Panc1 (cell line): ENCODE data around the gene OLFML1. TPM values are rescaled to one million over a fixed set of nuclear protein-coding genes. Genes with fewer than 3 reads are reported as not detected.
A peak's percentile ranks its signal among the peaks of the same experiment; 100 is the strongest.

Experiments
- ATAC-seq: fragments of 200-7000 bp; cut with Tn5 transposase; 2 replicates; pipeline ENCODE4 v1.9.1; 2020; ENCODE audit warnings: mild to moderate bottlenecking, moderate library complexity
- BruUV-seq: library from RNA; stranded (reverse); fragments of 400-500 nt; replicated peaks from 2 replicates; lab custom pipeline; 2021; lab: Mats Ljungman, UMichigan
- CTCF ChIA-PET: fragments of 300-600 bp; sonication (Branson Sonifier 250); formaldehyde crosslinking; loops from one replicate; lab custom pipeline; 2022; ENCODE audit warnings: antibody characterized with exemption; lab: Charles Lee
- POLR2A ChIA-PET: fragments of 300-600 bp; sonication (Branson Sonifier 250); formaldehyde crosslinking; loops from one replicate; lab custom pipeline; 2022; ENCODE audit warnings: antibody characterized with exemption; lab: Charles Lee
- DNase-seq: peaks from one replicate; pipeline ENCODE4 v3.0.0-alpha.2; 2010; ENCODE audit warnings: low read depth, low spot score
- H3K27ac ChIP-seq: 2 replicates; pipeline ENCODE4 v1.5.1; 2011; ENCODE audit warnings: mild to moderate bottlenecking, low read length, inconsistent platforms
- H3K27me3 ChIP-seq: fragments of 200-500 bp; sonication (Bioruptor generic); 2 replicates; pipeline ENCODE4 v1.6.0; 2014; ENCODE audit warnings: low read length, inconsistent platforms; ENCODE audit not compliant: control insufficient read depth, insufficient read depth
- H3K36me3 ChIP-seq: fragments of 200-500 bp; sonication (Bioruptor generic); 2 replicates; pipeline ENCODE4 v1.5.1; 2014; ENCODE audit warnings: inconsistent platforms, mild to moderate bottlenecking, low read length, moderate library complexity; ENCODE audit not compliant: control insufficient read depth, insufficient read depth
- H3K4me1 ChIP-seq: 2 replicates; pipeline ENCODE4 v1.5.1; 2011; ENCODE audit warnings: inconsistent platforms, mild to moderate bottlenecking, low read length, moderate library complexity; ENCODE audit not compliant: control insufficient read depth, insufficient read depth
- H3K4me3 ChIP-seq, 2 experiments: 2 replicates each; pipeline ENCODE4 v1.5.1; 2011 to 2012; ENCODE audit warnings: low read depth in 2 of 2, low read length in 2 of 2, mild to moderate bottlenecking in 2 of 2, inconsistent platforms in 1 of 2, moderate library complexity in 1 of 2
- H3K9me3 ChIP-seq: fragments of 200-500 bp; sonication (Bioruptor generic); 2 replicates; pipeline ENCODE4 v1.5.1; 2014; ENCODE audit warnings: low read depth, mild to moderate bottlenecking, inconsistent platforms, low read length, moderate library complexity; ENCODE audit not compliant: control insufficient read depth, insufficient read depth
- POLR2AphosphoS5 ChIP-seq: IDR thresholded peaks from 2 replicates; pipeline ENCODE4 v1.6.1; 2012; ENCODE audit warnings: mild to moderate bottlenecking, low read depth, low read length, moderate library complexity
- SIN3A ChIP-seq: IDR thresholded peaks from 2 replicates; pipeline ENCODE4 v1.6.1; 2012; ENCODE audit warnings: low read depth, mild to moderate bottlenecking, low read length, moderate library complexity, borderline replicate concordance; ENCODE audit not compliant: insufficient read depth
- TCF7L2 ChIP-seq: IDR thresholded peaks from 2 replicates; pipeline ENCODE4 v1.6.1; 2011; ENCODE audit warnings: mild to moderate bottlenecking, low read depth, low read length, inconsistent platforms
- in situ Hi-C: cut with HindIII; loops from 2 replicates; pipeline ENCODE4 v1.10.0; 2016; ENCODE audit warnings: low sequenced_read_pairs, low pct_unique_long_range_greater_than_20kb
- intact Hi-C: fragments of 100-400 bp; cut with micrococcal nuclease; formaldehyde crosslinking; loops from one replicate; pipeline ENCODE4 v1.10.0; 2022; ENCODE audit not compliant: unreplicated experiment
- total RNA-seq: library from RNA; stranded (reverse); gene quantifications from one replicate; pipeline ENCODE4 v1.2.1, GENCODE V29; 2021; ENCODE audit not compliant: unreplicated experiment
- TF ChIP-seq, protein P1 (sequence below): fragments of 450-650 bp; IDR thresholded peaks from 2 replicates; pipeline ENCODE4 v1.5.1; 2017; ENCODE audit warnings: mild to moderate bottlenecking
- TF ChIP-seq, protein P2 (sequence below), 2 experiments: IDR thresholded peaks; 2 replicates each; pipeline ENCODE4 v1.6.1; 2011 to 2012; ENCODE audit warnings: low read depth in 2 of 2, control low read depth in 1 of 2, low read length in 1 of 2, mild to moderate bottlenecking in 1 of 2, moderate library complexity in 1 of 2; ENCODE audit not compliant: insufficient read depth in 1 of 2

OLFML1 gene
- total RNA-seq, 1 experiment from 2014 or later: not detected

DNA sequence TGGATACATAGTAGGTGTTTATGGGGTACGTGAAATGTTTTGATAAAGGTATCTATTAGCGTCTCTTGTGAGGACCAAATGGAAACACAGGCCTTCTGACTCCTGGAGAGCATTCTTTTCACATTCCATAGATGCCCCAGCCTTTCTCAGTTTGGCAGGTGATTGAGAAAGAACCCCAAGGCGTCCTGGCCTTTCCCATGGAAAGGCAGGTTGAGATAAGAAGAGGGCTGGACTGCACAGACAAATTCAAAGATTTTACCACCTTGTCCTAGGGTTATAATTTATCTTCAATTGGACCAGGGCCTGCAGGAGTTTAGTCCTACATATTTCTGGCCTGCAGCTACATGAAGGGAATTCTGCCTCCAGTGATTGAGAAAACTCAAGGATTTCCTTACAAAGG, 661 bp upstream of the OLFML1 start:
- no peak overlapping the region for H3K27ac ChIP-seq
- ATAC-seq (no peak), DNase-seq (no peak)
- H3K27me3 ChIP-seq: peaks cover 3% of the 10 kb centered on the region; the same call in 1 of the 2 replicates
- no peaks in the 10 kb centered on the region for H3K36me3 ChIP-seq
- no peaks in the 10 kb centered on the region for H3K9me3 ChIP-seq
- TF ChIP-seq POLR2AphosphoS5 (no peak), SIN3A (no peak), TCF7L2 (no peak)
- TF ChIP-seq, protein P1, sequence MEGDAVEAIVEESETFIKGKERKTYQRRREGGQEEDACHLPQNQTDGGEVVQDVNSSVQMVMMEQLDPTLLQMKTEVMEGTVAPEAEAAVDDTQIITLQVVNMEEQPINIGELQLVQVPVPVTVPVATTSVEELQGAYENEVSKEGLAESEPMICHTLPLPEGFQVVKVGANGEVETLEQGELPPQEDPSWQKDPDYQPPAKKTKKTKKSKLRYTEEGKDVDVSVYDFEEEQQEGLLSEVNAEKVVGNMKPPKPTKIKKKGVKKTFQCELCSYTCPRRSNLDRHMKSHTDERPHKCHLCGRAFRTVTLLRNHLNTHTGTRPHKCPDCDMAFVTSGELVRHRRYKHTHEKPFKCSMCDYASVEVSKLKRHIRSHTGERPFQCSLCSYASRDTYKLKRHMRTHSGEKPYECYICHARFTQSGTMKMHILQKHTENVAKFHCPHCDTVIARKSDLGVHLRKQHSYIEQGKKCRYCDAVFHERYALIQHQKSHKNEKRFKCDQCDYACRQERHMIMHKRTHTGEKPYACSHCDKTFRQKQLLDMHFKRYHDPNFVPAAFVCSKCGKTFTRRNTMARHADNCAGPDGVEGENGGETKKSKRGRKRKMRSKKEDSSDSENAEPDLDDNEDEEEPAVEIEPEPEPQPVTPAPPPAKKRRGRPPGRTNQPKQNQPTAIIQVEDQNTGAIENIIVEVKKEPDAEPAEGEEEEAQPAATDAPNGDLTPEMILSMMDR: 0 out of 2 replicates have a peak, but pooled peaks have one; percentile 4
- TF ChIP-seq, protein P2, sequence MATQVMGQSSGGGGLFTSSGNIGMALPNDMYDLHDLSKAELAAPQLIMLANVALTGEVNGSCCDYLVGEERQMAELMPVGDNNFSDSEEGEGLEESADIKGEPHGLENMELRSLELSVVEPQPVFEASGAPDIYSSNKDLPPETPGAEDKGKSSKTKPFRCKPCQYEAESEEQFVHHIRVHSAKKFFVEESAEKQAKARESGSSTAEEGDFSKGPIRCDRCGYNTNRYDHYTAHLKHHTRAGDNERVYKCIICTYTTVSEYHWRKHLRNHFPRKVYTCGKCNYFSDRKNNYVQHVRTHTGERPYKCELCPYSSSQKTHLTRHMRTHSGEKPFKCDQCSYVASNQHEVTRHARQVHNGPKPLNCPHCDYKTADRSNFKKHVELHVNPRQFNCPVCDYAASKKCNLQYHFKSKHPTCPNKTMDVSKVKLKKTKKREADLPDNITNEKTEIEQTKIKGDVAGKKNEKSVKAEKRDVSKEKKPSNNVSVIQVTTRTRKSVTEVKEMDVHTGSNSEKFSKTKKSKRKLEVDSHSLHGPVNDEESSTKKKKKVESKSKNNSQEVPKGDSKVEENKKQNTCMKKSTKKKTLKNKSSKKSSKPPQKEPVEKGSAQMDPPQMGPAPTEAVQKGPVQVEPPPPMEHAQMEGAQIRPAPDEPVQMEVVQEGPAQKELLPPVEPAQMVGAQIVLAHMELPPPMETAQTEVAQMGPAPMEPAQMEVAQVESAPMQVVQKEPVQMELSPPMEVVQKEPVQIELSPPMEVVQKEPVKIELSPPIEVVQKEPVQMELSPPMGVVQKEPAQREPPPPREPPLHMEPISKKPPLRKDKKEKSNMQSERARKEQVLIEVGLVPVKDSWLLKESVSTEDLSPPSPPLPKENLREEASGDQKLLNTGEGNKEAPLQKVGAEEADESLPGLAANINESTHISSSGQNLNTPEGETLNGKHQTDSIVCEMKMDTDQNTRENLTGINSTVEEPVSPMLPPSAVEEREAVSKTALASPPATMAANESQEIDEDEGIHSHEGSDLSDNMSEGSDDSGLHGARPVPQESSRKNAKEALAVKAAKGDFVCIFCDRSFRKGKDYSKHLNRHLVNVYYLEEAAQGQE (IDR thresholded peaks at IDR 0.05; ENCODE audit: insufficient read depth in 1 of 2, low read depth in 2 of 2, low read length in 1 of 2): no peak
- ChIA-PET CTCF (no interaction called here), POLR2A (interaction anchor here (0.6 kb wide), 1 partner anchor 13 kb away, joined by 19 read pairs; no protein-coding TSS in a partner anchor)
- H3K4me3 ChIP-seq: no peak overlapping the region
- no peaks in the 10 kb centered on the region for H3K4me1 ChIP-seq
- no TSS peak for BruUV-seq
- intact Hi-C loops: no loop called here
- in situ Hi-C loops: no loop called here

DNA sequence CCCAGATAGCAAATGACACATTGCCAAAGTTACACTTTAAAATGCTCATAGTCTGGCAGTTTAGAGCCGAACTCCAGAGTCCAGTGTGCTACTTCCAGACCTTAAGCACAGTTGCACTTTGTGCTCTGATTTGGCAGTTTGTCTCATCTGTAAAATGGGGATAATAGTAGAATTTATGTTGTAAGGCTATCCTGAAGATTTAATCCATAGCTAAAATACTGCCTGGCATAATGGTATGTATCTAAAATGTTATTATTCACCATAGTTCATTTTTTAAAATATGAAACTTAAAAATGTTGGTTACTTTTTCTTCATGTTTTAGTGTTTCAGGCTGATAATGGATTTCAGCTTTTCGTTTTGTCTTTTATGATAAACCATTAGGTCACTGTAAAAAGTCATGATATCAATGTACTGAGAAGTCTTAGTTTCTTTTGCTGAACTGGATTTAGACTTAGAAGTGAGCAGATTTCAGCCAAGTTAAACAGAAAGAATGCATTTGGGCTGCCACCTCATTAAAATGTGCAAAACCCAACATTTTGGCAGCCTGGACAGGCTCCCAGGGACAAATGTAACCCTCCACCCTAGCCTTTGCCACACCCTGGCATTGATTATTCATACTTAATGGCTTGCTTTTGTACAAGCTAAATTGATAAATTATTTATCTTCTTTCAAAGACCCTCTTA, 933 bp downstream of the OLFML1 start:
- in situ Hi-C loops: no loop called here

More for the DNA sequence above, 933 bp downstream of the OLFML1 start:
- BruUV-seq: no TSS peak
- H3K4me1 ChIP-seq: no peaks in the 10 kb centered on the region
- intact Hi-C loops: no loop called here
- no peak overlapping the region for H3K4me3 ChIP-seq
- TF ChIP-seq, protein P1: no peak
- TF ChIP-seq SIN3A: no peak
- TF ChIP-seq, protein P2 (IDR thresholded peaks at IDR 0.05; ENCODE audit: insufficient read depth in 1 of 2, low read depth in 2 of 2, low read length in 1 of 2): no peak
- no peak for TF ChIP-seq POLR2AphosphoS5
- TF ChIP-seq TCF7L2: no peak
- peaks cover 8% of the 10 kb centered on the region; the same call in 1 of the 2 replicates for H3K27me3 ChIP-seq
- H3K27ac ChIP-seq: no peak overlapping the region
- no peak for ATAC-seq
- ChIA-PET POLR2A (no interaction called here), CTCF (no interaction called here)
- DNase-seq: no peak
- H3K36me3 ChIP-seq: no peaks in the 10 kb centered on the region
- no peaks in the 10 kb centered on the region for H3K9me3 ChIP-seq
